Heart right ventricle (tissue), 16 donors: ENCODE measurements around the gene PLEKHD1. TPM values are rescaled to one million over a fixed set of nuclear protein-coding genes. Genes with fewer than 3 reads are reported as not detected.

ENCODE experiments used
- ATAC-seq, 8 donors: fragments of 200-7000 bp; cut with Tn5 transposase; one replicate each; pipeline ENCODE4 v1.9.1; 2020; ENCODE audit warnings: mild to moderate bottlenecking in 8 of 8, moderate library complexity in 8 of 8, moderate number of reproducible peaks in 1 of 8
- DNase-seq, 2 donors: peaks; one replicate each; pipeline ENCODE4 v3.0.0-alpha.2; 2020
- H3K27ac ChIP-seq, 10 donors: fragments of 200-600 bp; sonication (generic) in 2 of 10; one replicate each; pipeline versions ENCODE4 v1.5.0 to v1.8.0; 2020 to 2022; ENCODE audit warnings: mild to moderate bottlenecking in 3 of 10
- H3K27me3 ChIP-seq, 7 donors: fragments of 200-600 bp; one replicate each; pipeline ENCODE4 v1.8.0; 2021 to 2022; ENCODE audit warnings: mild to moderate bottlenecking in 2 of 7
- H3K36me3 ChIP-seq, 9 donors: fragments of 200-600 bp; sonication (generic) in 1 of 9; one replicate each; pipeline versions ENCODE4 v1.5.0 to v1.8.0; 2020 to 2022; ENCODE audit warnings: mild to moderate bottlenecking in 2 of 9
- H3K4me1 ChIP-seq, 9 donors: fragments of 200-600 bp; sonication (generic) in 1 of 9; one replicate each; pipeline versions ENCODE4 v1.5.0 to v1.8.0; 2020 to 2022; ENCODE audit warnings: mild to moderate bottlenecking in 4 of 9
- H3K4me3 ChIP-seq, 10 donors: fragments of 200-600 bp; sonication (generic) in 2 of 10; one replicate each; pipeline versions ENCODE4 v1.5.0 to v1.8.0; 2020 to 2022; ENCODE audit warnings: mild to moderate bottlenecking in 7 of 10, moderate library complexity in 2 of 10
- H3K9me3 ChIP-seq, 11 donors: fragments of 200-600 bp in 10 of 11; sonication (generic) in 2 of 11; one replicate each; pipeline versions ENCODE4 v1.5.0 to v1.8.0; 2013 to 2022; ENCODE audit warnings: mild to moderate bottlenecking in 2 of 11, control low read depth in 1 of 11, moderate library complexity in 1 of 11
- CTCF ChIP-seq, 9 donors: fragments of 200-600 bp; sonication (generic) in 2 of 9; IDR thresholded peaks; one replicate each; pipeline versions ENCODE4 v1.5.0 to v1.8.0; 2021 to 2022; ENCODE audit warnings: antibody characterized with exemption in 9 of 9, mild to moderate bottlenecking in 5 of 9, moderate library complexity in 1 of 9
- WGBS, 2 donors: extraction: QIAGEN DNeasy Blood & Tissue Kit; methylation state at CpG; one replicate each; pipeline ENCODE4 v1.1.7; 2013; ENCODE audit warnings: inconsistent platforms in 1 of 2; 5-methylcytosine and 5-hydroxymethylcytosine counted together
- intact Hi-C, 10 donors: fragments of 100-400 bp; cut with DNase I; formaldehyde crosslinking; loops; one replicate each; pipeline versions ENCODE4 v1.11.1 to v1.14.2; 2022
- polyA plus RNA-seq, 2 donors: library from polyadenylated mRNA; stranded (reverse); fragments of 200-250 nt; gene quantifications; one replicate each; pipeline ENCODE4 v1.2.3, GENCODE V29; 2013
- total RNA-seq, 10 donors: library from RNA; stranded (reverse); fragmentation: NEBNext Ultra II Directional in 3 of 10; extraction: Animal tissue kit (Norgen Biotek cat#: 25700) in 3 of 10; gene quantifications; one replicate each; pipeline versions ENCODE4 v1.2.1 to v1.2.4, GENCODE V29; 2021 to 2023
- donor health status: Arrhythmogenic right ventricular cardiomyopathy.
- donor health status: ischemic (EF 13 %, LVEDD 7.1; RV severe dilation, severe dysfunction).
- donor health status: healthy with polysubstance abuse.
- donor health status: DM: no; HTN: yes; CAD: no.
- donor health status: DM: no; HTN: no; CAD: no.
- donor health status: ischemic (EF 25% LVEDD 6.9; RV normal size, moderate dysfunction).
- donor health status: ischemic (EF 25% LVEDD 5.7; RV mildly dilated, moderate dysfunction).
- donor health status: healthy.
- donor health status: DM: yes; HTN: yes; CAD: no.
- donor health status: Ischemic cardiomyopathy.
- donor health status: ischemic (EF 35%, LVEDD 5.7; RV mildly dilated, moderate dysfunction).
- donor health status: nonischemic (EF 11% LVEDD 7.7; RV severe dilation, severe dysfunction).
- donor health status: DM: yes; HTN: yes; CAD: no.
- donor health status: PGD.
- donor health status: ischemic (EF 29% LVEDD 5.4; RV normal size, mild dysfunction).
- donor health status: nonischemic (EF 23%, LVEDD 6.1; RV moderate dilation, normal function).

Gene PLEKHD1
- total and polyA plus RNA-seq, 12 donors = 0.01 to 0.23 (median 0.15) TPM; not detected in 2

- no peaks in the 10 kb centered on the region for H3K36me3 ChIP-seq
- intact Hi-C loops = no loop called here
Measured at GRCh38 chr14:69519204-69520100, 34.9 kb downstream of the PLEKHD1 start.

GRCh38 chr14:69522026-69522425 lies 37.5 kb downstream of the PLEKHD1 start:
- DNase-seq (no peak), ATAC-seq (no peak)
- Histone ChIP-seq H3K9me3 (no peaks in the 10 kb centered on the region), H3K4me1 (no peaks in the 10 kb centered on the region), H3K27me3 (peaks cover 0 to 14% (median 6%) of the 10 kb centered on the region in 7 donors), H3K4me3 (no peak overlapping the region), H3K27ac (no peak overlapping the region), H3K36me3 (no peaks in the 10 kb centered on the region)
- WGBS, 2 donors = 93 to 95% methylated on average over 6 of the region's 6 CpGs
- intact Hi-C loops = loop anchor here in 1 of 10 donors (2.0 kb wide), 1 partner anchor 25 kb away; no protein-coding TSS in a partner anchor
- TF ChIP-seq CTCF (IDR thresholded peaks at IDR 0.05) = no peak

More at GRCh38 chr14:69519204-69520100, 34.9 kb downstream of the PLEKHD1 start:
- DNase-seq = no peak
- no peak for TF ChIP-seq CTCF (IDR thresholded peaks at IDR 0.05)
- no peak for ATAC-seq
- no peaks in the 10 kb centered on the region for H3K4me1 ChIP-seq
- no peaks in the 10 kb centered on the region for H3K9me3 ChIP-seq
- H3K27me3 ChIP-seq = peaks cover 0 to 14% (median 6%) of the 10 kb centered on the region in 7 donors
- no peak overlapping the region for H3K27ac ChIP-seq
- WGBS, 2 donors = 83 to 84% methylated on average over 22 of the region's 22 CpGs
- no peak overlapping the region for H3K4me3 ChIP-seq

GRCh38 chr14:69525896-69526295 lies 41.4 kb downstream of the PLEKHD1 start:
- Histone ChIP-seq H3K27me3 (peaks cover 0 to 20% (median 3%) of the 10 kb centered on the region in 7 donors), H3K4me1 (no peaks in the 10 kb centered on the region), H3K36me3 (no peaks in the 10 kb centered on the region), H3K27ac (no peak overlapping the region), H3K9me3 (no peaks in the 10 kb centered on the region), H3K4me3 (no peak overlapping the region)
- no peak for TF ChIP-seq CTCF (IDR thresholded peaks at IDR 0.05)
- intact Hi-C loops = no loop called here
- DNase-seq (no peak), ATAC-seq (no peak)
- 70 to 74% methylated on average over 6 of the region's 6 CpGs for WGBS, 2 donors

- TF ChIP-seq CTCF (IDR thresholded peaks at IDR 0.05) = no peak
- H3K4me1 ChIP-seq = no peaks in the 10 kb centered on the region
- intact Hi-C loops = no loop called here
- no peaks in the 10 kb centered on the region for H3K9me3 ChIP-seq
- peak in 2 of 8 donors; percentile 20 to 48 for ATAC-seq
- 78 to 85% methylated on average over 14 of the region's 14 CpGs for WGBS, 2 donors
- H3K27ac ChIP-seq = no peak overlapping the region
- H3K4me3 ChIP-seq = no peak overlapping the region
- DNase-seq = no peak
- H3K27me3 ChIP-seq = peaks cover 0 to 26% (median 0%) of the 10 kb centered on the region in 7 donors
- no peaks in the 10 kb centered on the region for H3K36me3 ChIP-seq
Measured at GRCh38 chr14:69527635-69528034, 43.1 kb downstream of the PLEKHD1 start.
